ENCODE results near the gene RPS6KA2.
A peak's percentile ranks its signal among the peaks of the same experiment; 100 is the strongest.
"Not testable (repeated sequence)": the region's sequence is repeated elsewhere in the genome, so short reads cannot be mapped to it uniquely, and the experiment has no call there.

The RPS6KA2 gene

DNA sequence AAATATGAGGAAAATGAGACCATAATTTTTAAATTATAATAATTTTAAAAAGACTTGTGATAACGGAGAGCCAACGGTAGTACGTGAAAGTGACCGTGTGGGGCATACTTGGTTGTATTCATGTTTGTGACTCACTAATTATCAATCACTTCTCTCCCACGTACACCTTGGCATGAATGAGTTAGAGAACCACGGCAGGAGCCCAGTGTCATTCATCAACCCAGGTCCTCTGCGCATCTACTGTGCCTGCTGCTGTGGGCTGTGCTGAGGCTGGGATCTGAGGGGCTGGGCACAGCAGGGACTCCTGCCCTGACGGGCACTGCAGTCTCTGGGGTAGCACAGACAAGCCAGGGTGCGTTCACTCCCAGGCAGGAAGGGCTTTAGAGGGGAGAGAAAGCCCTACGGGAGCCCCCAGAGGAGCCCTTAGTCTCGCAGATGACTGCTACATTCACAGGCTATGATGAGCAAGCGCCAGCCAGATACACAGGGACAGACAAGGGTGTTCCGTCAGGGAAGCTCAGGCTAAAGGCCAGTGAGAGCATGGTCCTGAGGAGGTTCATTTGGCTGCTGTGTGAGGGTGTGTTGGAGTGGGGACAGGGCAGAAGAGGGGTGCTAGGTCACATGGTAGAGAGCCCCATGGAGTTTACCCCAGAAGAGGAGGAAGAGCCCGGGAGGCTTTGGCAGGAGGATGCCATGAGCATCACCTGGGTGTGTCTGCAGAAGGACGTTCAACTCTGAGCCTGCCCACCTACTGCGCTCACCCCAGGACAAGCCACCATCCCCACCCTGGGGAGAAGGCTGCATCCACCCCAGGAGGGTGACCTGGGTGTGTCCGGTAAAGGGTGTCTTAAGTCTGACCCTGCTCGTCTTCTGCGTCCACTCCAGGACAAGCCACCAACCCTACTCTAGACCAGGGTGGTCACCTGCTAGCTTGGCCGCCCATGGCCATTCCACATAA, 8.2 kb upstream of the RPS6KA2 start:
- DNase-seq (ENCODE audit: low read depth): no peak

DNA sequence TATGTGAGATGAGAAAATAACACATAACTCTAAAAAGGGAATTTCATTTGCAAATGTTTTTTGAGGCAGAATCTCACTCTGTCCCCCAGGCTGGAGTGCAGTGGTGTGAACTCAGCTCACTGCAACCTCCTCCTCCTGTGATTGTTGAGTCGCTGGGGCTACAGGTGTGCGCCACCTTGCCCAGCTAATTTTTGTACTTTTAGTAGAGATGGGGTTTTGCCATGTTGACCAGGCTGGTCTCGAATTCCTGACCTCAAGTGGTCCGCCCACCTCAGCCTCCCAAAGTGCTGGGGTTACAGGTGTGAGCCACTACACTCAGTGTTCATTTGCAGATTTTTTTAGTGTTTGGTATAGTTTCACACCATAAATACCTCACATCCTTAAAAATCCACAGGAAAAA, 7.5 kb upstream of the RPS6KA2 start:
- not testable (repeated sequence) for DNase-seq (ENCODE audit: low read depth)

DNA sequence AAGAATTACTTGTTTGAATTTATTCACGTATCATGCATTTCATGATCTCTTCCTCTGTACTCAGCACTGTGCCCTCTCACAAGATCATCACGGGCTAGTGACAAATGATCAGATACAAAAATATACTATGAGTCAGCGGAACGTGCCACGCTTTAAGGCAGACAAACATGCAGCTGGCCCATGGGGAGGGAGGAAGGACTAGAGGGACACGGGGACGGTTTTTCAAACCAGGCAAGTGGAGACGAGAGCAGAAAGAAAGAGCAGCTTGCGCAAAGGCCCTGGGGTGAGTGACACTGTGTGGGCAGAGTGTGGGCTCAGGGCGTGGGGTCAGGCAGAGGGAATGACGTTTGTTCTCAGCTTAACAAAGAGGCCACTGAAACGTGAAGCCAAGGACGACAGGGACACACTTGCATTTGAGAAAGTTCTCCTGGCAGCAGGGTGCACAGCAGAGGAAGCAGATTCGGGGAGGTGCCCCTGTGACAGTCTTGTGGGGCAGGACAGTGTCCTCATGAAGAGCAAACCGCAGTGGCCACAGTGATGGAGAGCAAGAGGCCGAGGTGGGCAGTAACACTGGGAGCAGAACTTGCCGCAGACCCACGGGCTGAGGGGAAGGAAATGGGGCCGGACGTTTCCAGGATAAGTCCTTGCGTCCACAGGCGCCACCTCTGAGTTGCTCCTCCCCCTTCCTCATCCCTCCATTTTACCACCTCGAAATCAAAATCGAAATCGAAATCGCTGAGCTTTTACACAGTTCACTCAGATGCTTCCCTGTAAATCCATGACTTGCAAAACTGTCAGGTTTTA, 6.9 kb upstream of the RPS6KA2 start:
- no peak for DNase-seq (ENCODE audit: low read depth)

DNA sequence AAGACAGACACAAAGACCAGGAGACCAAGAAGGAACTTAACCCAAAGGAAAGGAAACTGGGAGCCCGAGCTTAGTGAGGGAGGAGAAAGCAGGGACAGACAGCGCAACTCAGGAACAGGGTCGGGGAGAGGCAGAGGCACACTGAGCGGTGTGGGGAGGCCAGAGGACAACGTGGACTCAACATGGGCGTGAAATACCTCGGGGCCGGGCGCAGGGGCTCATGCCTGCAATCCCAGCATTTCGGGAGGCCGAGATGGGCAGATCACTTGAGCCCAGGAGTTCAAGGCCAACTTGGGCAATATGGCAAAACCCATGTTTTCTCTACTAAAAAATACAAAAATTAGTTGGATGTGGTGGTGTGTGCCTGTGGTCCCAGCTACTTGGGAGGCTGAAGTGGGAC, 5.7 kb upstream of the RPS6KA2 start:
- no peak for DNase-seq (ENCODE audit: low read depth)

DNA sequence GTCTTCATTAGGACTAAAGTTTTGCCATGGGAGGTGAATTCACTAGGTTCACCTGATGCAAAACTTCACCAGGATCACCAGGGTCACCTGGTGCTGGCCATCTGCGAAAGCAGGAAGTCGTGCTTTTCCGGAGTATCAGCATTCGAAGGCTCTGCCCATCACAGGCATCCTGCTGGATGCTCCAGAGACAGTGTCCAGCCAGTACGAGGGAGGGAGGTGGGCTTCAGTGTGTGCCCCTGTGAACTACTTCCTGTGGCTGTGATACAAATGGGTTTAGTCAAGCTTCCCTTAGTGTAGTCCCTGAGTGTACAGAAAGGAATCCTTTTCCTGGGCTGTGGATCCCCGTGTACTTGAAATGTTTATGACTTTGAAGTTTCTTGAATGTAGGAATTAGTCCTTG, 3.4 kb upstream of the RPS6KA2 start:
- DNase-seq (ENCODE audit: low read depth): no peak

DNA sequence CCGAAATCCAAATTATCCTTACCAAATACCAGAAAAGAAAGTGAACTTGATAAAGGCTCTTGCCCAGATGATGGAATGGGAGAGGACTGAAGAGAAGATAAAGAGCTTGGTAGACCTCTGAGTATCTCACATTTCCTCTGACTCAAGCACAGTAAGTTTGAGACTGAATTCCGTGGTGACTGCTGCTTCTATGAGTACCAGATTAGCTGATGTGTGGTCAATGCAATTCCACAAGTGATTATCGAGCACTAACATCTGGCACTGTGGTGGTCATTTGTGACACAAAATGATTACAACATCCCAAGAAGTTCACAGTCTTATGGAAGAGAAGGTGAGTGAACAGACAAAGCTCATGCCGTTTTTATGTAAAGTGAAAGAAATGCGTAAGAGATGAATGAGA, 2.6 kb upstream of the RPS6KA2 start:
- DNase-seq (ENCODE audit: low read depth): no peak

DNA sequence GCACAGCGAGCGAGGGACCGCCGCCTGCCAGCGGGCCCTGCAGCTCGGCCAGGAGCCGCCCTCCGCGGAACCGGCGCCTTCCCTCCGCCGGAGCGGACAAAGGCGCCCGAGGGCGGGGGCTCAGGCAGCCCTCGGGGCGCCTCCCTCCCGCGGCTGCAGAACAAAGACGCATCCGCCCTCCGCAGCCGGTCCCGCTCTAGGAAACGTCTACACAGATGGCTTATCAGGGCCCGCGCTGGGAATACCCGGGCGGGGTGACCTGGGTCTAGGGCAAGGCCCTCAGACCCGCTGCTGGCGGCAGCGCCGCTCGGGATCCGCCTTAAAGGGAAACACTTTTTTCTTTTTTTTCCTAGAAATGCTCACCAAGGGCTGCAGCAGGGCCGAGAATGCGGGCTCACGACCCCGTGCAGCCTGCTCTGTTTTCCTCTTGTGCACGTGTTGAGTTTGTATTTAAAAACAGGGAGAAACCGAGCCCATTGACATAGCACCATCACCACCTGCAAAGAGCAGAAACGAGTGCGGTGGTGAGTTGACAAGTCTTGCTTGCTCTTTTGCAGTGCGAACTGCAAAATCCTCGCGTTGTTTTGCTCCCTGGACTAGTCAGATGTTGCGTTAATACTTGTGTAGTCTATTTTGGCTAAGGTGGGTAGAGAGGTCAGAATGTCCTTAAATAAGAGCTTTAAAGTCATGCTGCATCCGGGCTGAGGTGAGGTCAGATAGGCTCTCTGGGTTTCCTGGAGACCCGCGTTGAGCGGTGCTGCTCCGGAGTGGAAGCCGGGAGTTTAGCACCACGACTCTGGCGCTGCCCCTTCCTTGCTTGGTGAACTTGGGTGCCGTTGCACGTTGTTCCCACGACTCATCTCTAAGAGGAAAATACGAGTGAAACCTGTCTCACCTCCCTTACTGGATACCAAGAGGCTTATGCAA, 1.1 kb upstream of the RPS6KA2 start:
- peak; percentile 19 for DNase-seq (ENCODE audit: low read depth)

DNA sequence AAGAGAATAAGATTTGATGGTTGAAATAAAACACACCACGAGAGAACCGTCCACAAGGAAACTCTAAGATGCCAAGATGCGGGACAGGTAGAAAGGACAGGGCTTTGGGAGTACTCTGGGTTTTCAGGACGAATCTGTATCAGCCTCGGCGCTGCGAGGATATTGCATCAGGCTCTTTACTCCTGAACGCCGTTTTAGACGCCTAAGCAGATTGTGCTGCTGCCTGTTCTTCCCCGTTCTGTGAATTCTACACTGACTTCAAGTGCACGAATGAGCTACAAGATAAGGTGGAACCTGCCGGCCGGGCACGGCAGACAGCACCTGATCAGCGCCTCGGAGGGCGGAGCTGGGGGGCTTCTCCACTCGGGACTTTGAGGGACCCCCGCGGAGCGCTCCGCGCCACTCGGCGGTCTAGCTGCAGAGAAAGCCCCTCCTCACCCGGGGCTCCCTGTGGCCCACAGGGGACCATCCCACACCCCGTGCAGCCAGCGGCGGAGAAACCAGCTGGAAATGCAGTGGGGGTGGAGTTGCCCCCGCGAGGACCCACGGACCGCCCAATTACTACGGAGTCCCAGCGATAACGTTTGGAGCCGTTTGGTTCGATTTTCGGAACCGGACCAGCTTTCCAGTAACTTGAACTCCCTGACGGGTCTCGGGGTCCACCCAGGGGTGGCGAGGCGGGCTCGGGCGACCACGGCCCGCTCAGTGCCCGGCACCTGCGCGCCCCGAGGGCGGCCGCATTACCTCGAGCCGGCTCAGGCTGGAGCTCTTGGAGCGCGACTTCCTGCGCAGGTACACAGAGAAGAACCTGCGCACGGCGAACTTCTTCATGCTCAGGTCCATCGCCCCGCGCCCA, 646 bp downstream of the RPS6KA2 start:
- DNase-seq (ENCODE audit: low read depth): no peak

DNA sequence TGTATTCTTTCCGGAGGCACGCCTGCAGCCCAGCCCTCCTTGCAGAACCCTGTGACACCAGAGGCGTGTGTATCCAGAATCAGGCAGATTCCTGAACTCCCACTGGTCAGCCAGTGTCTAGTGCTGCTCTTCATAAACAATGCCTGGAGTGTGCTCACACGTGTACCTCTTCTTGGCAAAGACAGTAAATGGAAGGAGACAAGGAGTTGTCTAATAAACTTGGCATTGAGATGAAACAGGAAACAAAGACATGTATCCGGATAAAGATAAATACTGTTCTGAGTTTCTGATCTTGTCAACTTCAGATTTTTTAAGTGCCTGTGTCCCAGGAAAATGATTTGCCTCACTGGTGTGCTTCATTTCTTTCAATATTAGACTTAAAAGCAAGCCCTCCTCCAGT, 1.7 kb downstream of the RPS6KA2 start:
- no peak for DNase-seq (ENCODE audit: low read depth)

DNA sequence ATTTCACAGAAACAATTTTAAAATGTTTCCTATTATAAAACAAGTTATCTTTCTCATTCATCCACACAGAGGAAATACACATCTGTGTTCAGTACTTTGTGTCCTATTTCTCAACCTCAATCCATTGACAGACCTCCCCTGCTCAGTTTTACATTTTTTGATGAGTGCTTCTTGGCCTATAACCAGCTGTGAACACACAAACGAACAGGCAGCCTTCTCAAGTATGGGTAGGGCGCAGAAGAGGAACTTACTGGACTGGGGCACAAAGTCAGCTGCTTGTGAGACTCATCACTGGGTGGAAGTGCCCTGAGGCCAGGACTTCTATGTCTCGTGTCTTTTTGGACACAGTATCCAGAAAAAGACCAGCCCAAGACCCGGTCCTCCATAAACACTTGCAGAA, 2.8 kb downstream of the RPS6KA2 start:
- DNase-seq (ENCODE audit: low read depth): no peak

DNA sequence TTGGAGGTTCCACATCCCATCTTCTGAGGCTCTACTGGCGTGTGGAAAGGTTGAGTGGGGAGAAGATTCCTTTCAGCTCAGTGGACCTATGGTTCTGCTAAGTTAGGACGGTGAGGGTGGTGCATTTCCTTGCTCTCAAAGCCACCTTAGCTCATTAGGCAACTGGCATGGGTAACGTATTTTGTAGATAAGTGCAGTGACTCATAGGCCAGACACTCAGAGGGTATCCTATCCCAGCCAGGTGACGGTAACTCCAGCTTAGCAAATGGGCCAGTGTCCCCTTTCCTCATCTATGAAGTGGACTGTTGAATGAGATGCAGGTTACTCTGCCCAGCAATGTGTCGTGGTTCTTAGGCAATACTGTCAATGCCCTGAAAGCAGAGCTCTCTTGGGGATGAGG, 3.7 kb downstream of the RPS6KA2 start:
- DNase-seq (ENCODE audit: low read depth): no peak

DNA sequence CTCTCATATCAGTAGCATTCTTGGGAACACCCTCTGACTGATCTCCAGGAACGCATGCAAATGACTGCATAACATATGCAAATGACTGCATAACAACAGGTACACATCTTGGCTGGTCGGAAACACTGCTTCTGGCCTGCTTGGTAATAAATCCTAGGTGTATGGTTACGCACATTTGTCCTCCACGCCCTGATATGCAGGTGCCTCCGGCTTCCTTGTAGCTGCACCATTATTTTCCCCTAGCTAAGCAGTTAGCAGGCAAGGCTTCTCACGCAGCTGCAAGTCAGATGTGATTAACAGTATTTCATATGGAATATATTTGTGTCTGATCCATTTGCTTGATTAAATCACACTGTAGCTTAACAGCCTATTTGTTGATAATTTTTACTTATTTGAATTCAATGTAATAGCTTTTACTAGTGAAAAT, 5.9 kb downstream of the RPS6KA2 start:
- DNase-seq (ENCODE audit: low read depth): no peak

DNA sequence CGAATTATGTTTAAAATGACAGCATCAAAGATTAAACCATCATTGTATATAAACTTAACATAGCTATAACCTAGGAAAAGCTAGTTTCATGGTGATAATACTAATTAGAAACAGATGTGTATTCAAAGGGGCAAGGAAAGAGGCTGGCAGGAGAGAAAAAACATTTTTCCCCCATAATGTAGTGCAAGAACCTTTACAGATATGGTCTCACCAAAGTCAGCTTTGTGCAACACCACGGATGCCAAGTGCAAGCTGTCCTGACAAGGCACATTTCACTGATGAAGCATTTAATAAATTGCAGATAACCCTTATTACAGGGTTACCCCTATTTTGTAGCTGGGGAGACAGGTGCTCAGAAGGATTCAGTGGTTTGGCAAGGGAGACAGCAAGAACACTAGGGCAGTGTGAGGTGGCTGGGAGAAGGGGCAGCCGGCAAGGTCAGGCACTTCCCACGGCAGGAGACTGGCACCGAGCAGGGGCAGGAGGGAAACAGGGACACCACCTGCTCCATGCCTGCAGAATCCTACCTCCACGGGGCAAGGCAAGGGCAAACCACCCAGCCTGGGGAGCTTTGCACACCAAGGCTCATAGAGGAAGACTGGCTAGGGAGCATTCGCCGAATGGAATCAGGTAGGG, 6.5 kb downstream of the RPS6KA2 start:
- no peak for DNase-seq (ENCODE audit: low read depth)

DNA sequence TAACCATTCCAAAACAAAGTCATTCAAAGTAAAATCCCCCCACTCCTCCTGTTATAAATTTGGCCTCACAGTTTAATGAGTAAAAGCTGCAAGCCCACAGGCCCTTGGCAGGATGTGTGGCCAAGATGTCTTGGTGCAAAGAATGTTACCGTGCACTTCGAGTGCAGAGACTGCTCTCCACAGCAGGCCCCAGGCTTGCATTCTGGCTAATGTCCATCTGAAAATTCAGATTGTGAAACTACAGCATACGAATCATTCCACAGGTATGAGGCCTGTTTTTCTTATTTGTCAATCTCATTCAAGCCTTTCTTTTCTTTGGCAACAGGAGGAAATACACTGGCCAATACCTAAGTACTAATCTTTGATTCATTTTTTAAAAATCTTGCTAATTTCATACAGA, 7.1 kb downstream of the RPS6KA2 start:
- DNase-seq (ENCODE audit: low read depth): no peak

DNA sequence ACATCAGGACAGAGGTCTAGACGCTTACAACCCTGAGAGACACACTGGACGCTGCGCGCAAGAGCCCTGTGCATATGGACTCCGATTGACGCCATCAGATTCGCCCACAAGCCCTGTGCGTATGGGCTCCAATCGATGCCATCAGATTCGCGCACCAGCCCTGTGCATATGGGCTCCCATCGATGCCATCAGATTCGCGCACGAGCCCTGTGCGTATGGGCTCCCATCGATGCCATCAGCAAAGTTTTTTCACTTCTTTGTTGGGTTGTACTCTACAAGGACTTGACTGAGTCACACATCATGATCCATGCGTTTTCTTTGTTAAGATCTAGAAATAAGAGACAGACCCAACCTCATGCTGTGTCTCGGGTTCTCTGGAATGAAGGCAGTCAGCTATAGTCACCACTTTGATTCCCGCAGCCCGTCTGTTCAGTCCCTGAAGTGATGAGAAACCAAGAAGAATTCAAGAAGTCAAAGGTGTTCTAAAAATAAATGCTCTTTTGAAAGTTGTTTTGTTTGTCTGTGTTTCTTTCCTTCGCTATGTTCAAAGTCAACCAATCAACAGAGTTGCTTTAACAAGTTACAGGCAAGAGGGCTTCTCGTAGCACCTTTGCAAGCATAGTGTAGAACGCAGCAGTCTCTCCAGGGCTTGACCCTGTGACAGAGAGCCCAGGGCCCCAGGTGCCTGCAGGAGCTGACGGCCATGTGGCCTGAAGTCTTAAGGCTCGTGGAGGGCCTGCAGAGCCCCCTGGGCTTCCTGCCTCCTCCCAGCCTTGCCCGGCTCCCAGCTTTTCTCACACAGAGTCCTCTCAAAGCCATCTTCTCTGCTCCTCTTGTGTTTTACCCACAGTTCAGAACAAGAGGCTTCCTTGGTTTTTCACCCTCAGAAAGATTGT, 7.9 kb downstream of the RPS6KA2 start:
- no peak for DNase-seq (ENCODE audit: low read depth)

DNA sequence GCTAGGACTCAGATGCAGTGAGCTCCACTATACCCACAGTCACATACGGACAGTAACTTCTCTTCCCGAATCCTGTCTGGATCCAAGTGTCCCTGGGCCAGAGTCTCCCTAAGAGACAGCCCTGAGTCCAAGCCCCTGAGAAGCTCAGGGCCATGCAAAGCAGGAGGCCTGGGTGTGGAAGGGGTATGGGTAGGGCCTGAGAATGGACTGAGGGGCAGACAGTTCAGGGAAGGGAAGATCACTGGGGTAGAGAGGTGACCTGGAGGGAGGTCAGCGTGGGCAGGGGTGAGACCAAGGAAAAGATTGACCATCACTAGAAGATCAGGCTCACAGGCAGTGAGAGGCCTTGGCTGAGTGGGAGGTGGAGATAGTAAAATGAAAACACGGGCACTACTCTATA, 8.8 kb downstream of the RPS6KA2 start:
- DNase-seq (ENCODE audit: low read depth): no peak

DNA sequence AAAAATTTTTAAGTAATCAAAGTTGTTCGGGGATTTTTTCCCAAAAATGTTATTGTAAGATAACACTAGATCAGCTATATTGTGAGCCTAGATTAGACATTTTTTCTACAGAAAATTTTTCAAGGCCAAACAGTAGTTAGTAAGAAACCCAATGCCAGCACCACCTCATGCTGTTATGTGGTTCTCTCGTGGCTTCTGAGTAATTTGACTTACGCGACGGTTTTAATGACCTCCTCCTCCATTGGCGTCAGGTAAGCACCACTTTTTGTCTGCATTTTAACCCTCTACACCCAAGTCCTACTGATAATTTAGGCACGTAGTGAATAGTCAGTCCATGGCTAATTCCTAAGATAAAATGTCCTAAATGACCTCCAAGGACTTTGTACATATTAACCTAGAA, 9.7 kb downstream of the RPS6KA2 start:
- DNase-seq (ENCODE audit: low read depth): no peak

DNA sequence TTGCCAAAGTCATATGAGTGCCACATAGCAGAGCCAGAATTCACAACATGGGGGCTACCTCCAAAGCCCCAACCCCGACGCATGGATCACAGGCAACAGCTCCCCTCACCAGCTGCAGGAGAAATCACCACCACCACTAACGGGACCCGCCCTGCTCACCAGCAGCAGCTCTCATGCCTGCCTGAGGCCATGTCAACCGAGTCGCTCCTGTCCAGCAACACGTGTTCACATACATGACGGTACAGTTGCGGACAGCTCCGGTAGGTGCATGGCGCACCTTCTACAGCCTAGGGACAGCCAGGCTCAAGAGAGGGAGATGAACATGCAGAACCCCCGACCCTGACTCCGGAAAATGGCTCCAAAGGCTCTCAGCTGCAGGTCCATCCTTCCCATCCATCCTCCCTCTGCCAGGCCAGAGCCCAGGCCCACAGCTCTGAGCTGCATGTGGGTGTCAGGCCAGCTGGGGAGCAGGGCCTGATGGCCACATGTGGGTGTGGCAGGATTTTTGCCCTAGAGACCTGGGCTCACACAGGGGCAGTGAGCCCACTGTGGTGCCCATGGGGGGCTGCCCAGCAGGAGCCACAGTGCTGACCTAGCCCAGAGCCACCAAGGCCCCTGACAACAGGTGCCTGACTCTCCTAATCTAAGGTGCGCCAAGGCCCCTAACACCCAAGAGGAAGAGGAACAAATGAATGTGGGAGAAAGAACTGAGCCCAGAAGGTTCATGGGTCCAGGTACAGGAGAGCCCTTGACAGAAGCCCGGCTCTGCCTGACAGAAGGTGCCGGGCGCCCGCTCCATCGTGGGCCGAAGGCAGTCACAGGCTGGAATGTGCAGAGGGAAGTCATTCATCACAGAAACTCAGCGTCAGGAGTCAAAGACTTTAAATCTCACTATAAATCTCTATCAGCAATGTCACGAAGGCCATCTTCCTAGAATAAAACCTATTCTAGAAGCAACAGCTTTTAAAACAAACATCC, 10.5 kb downstream of the RPS6KA2 start:
- DNase-seq (ENCODE audit: low read depth): no peak
